Stromal cell of bone marrow (primary cell): ENCODE data around the gene TRPV5.

ENCODE experiments used
- DNase-seq: peaks from one replicate; pipeline ENCODE4 v3.0.0-alpha.2; 2012; ENCODE audit warnings: low read depth

Gene TRPV5

GRCh38 chr7:142870566-142871259 is 62.8 kb downstream of the TRPV5 start:
- DNase-seq = no peak

- DNase-seq = no peak
These were observed 63.4 kb downstream of the TRPV5 start for GRCh38 chr7:142870147-142870559.

- DNase-seq = no peak
These were observed 64.1 kb downstream of the TRPV5 start for GRCh38 chr7:142869434-142869833.

GRCh38 chr7:142868986-142869415 is 64.5 kb downstream of the TRPV5 start:
- DNase-seq = no peak

- DNase-seq = no peak
These were observed 65.2 kb downstream of the TRPV5 start for GRCh38 chr7:142868188-142868985.

- DNase-seq = no peak
These were observed 66.0 kb downstream of the TRPV5 start for GRCh38 chr7:142867398-142868187.

- DNase-seq = no peak
These were observed 66.5 kb downstream of the TRPV5 start for GRCh38 chr7:142867097-142867378.

GRCh38 chr7:142866361-142867096 is 67.0 kb downstream of the TRPV5 start:
- no peak for DNase-seq

GRCh38 chr7:142865766-142866165 is 67.8 kb downstream of the TRPV5 start:
- no peak for DNase-seq

- no peak for DNase-seq
These were observed 68.4 kb downstream of the TRPV5 start for GRCh38 chr7:142864980-142865747.

GRCh38 chr7:142863891-142864685 is 69.5 kb downstream of the TRPV5 start:
- DNase-seq = no peak

- no peak for DNase-seq
These were observed 70.7 kb downstream of the TRPV5 start for GRCh38 chr7:142862786-142863400.

- no peak for DNase-seq
These were observed 71.2 kb downstream of the TRPV5 start for GRCh38 chr7:142862351-142862750.

- DNase-seq = no peak
These were observed 72.6 kb downstream of the TRPV5 start for GRCh38 chr7:142860968-142861367.

- peak; percentile 44 for DNase-seq
These were observed 73.7 kb downstream of the TRPV5 start for GRCh38 chr7:142859829-142860228.

- no peak for DNase-seq
These were observed 74.1 kb downstream of the TRPV5 start for GRCh38 chr7:142859411-142859810.
